HG02610 (cell line): Measurements from ENCODE around the gene CDHR2.

Experiments
- ATAC-seq: cut with Tn5 transposase; IDR thresholded peaks from one replicate; pipeline ENCODE4 v1.9.1; 2021; ENCODE audit warnings: mild to moderate bottlenecking, moderate library complexity; ENCODE audit not compliant: unreplicated experiment

The CDHR2 gene

GRCh38 chr5:176636426-176636825 lies 87.3 kb downstream of the CDHR2 start:
- no peak for ATAC-seq

GRCh38 chr5:176637556-176637955 lies 88.4 kb downstream of the CDHR2 start:
- ATAC-seq: no peak

- ATAC-seq: no peak
Measured at GRCh38 chr5:176638437-176638836, 89.3 kb downstream of the CDHR2 start.

- no peak for ATAC-seq
Measured at GRCh38 chr5:176639208-176639607, 90.1 kb downstream of the CDHR2 start.

- no peak for ATAC-seq
Measured at GRCh38 chr5:176639981-176640380, 90.8 kb downstream of the CDHR2 start.

GRCh38 chr5:176640616-176641015 lies 91.5 kb downstream of the CDHR2 start:
- ATAC-seq: no peak

- no peak for ATAC-seq
Measured at GRCh38 chr5:176642675-176643490, 93.7 kb downstream of the CDHR2 start.

GRCh38 chr5:176643491-176644219 lies 94.5 kb downstream of the CDHR2 start:
- no peak for ATAC-seq

- no peak for ATAC-seq
Measured at GRCh38 chr5:176644294-176644693, 95.2 kb downstream of the CDHR2 start.

GRCh38 chr5:176644878-176645670 lies 95.9 kb downstream of the CDHR2 start:
- no peak for ATAC-seq
